ENCODE measurements around the gene ANKMY1.

DNA sequence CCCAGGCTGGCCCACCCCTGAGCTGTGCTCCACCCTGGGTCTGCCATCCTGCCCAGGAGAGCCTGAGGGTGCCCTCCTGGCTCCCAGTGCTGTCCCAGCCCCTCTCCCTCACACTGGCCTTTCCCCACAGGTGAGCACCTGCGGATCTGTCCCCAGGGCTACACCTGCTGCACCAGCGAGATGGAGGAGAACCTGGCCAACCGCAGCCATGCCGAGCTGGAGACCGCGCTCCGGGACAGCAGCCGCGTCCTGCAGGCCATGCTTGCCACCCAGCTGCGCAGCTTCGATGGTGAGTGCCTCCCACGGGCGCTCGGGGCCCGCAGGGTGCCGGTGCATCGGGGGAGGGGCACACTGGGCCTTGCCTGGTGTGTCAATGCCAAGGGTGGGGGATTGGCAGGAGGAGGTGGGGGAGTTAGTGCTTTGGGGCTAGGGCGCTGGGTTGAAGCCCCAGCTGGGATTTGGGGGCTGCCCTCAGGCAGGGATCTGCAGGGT, 98.8 kb downstream of the ANKMY1 start:
- TF ChIP-seq ESRRG (CRISPR knock-in tag; IDR thresholded peaks at IDR 0.05) (no peak), RARB (CRISPR knock-in tag; IDR thresholded peaks at IDR 0.05) (no peak), ZFP30 (CRISPR knock-in tag; IDR thresholded peaks at IDR 0.05) (no peak), ZNF8 (CRISPR knock-in tag; IDR thresholded peaks at IDR 0.05) (no peak)
